ENCODE results near the gene TNFSF12. TPM values are rescaled to one million over a fixed set of nuclear protein-coding genes. Genes with fewer than 3 reads are reported as not detected.

TNFSF12 gene
- total RNA-seq, 1 experiment from 2014 or later = 8.1 TPM

DNA sequence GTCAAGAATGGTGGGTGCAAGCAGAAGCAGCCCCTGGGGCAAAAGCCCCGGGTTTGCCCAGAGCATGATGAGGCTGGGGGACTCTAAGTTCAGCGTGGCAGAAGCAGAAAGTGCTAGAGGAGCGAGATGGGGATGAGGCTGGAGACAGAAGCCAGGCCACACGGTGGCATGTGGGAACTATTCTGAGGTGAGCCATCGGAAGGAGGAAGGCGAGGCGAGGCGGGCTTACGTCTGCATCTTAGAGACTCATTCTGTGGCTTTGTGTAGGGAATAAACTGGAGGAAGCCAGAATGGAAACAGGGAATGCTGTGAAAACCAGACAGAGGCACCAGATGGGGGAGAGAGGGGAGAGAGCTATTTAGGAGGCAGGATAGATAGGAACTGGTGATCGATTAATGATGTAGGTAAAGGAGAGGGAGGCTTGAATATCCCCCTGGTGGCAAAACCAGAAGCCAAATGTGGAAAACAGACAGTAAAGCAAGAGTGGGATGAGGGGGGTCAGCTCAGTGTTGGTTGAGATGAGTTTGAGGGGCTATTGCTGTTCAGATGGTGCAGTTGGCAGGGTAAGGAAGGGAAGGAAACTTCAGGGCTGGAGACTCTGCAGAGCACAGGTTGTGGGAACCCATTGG is 6.6 kb downstream of the TNFSF12 start (continued):
- TF ChIP-seq GRHL2 (CRISPR knock-in tag; IDR thresholded peaks at IDR 0.05; ENCODE audit: insufficient replicate concordance, severe bottlenecking) = no peak
- TF ChIP-seq, protein P1, sequence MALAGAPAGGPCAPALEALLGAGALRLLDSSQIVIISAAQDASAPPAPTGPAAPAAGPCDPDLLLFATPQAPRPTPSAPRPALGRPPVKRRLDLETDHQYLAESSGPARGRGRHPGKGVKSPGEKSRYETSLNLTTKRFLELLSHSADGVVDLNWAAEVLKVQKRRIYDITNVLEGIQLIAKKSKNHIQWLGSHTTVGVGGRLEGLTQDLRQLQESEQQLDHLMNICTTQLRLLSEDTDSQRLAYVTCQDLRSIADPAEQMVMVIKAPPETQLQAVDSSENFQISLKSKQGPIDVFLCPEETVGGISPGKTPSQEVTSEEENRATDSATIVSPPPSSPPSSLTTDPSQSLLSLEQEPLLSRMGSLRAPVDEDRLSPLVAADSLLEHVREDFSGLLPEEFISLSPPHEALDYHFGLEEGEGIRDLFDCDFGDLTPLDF (CRISPR knock-in tag; IDR thresholded peaks at IDR 0.05) = no peak

DNA sequence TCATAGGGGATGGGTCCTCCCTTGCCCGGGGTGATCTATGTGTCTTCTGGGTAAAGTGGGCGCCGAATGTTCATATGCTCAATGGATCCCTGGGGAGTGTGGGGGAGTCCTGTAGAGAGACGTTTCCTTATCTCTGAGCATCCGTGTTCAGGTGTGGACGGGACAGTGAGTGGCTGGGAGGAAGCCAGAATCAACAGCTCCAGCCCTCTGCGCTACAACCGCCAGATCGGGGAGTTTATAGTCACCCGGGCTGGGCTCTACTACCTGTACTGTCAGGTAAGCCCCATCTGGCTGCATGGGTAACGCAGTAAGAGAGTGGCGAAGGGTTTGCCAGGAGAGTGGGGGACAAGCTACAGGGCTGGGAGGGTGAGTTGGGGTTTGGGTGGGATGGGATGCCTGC is 7.8 kb downstream of the TNFSF12 start:
- CTCF ChIA-PET = interaction anchor here (0.6 to 3.3 kb wide), 19 partner anchors 9 to 523 kb away, joined by 3 to 31 read pairs (median 5); partner anchors contain the start of genes FXR2, SOX15, TMEM102 and TNFSF12
- TF ChIP-seq ZSCAN18 (CRISPR knock-in tag; IDR thresholded peaks at IDR 0.05) (no peak), RORB (CRISPR knock-in tag; IDR thresholded peaks at IDR 0.05) (no peak), ZNF138 (CRISPR knock-in tag; conservative IDR thresholded peaks at IDR 0.05) (no peak), AR (CRISPR knock-in tag; IDR thresholded peaks at IDR 0.05) (no peak), ZNF423 (CRISPR knock-in tag; IDR thresholded peaks at IDR 0.05) (no peak), PRDM15 (CRISPR knock-in tag; IDR thresholded peaks at IDR 0.05) (no peak)
- TF ChIP-seq, protein P2, sequence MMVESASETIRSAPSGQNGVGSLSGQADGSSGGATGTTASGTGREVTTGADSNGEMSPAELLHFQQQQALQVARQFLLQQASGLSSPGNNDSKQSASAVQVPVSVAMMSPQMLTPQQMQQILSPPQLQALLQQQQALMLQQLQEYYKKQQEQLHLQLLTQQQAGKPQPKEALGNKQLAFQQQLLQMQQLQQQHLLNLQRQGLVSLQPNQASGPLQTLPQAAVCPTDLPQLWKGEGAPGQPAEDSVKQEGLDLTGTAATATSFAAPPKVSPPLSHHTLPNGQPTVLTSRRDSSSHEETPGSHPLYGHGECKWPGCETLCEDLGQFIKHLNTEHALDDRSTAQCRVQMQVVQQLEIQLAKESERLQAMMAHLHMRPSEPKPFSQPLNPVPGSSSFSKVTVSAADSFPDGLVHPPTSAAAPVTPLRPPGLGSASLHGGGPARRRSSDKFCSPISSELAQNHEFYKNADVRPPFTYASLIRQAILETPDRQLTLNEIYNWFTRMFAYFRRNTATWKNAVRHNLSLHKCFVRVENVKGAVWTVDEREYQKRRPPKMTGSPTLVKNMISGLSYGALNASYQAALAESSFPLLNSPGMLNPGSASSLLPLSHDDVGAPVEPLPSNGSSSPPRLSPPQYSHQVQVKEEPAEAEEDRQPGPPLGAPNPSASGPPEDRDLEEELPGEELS (CRISPR knock-in tag; IDR thresholded peaks at IDR 0.05) = no peak
- TF ChIP-seq, protein P1 (CRISPR knock-in tag; IDR thresholded peaks at IDR 0.05) = no peak
- TF ChIP-seq, protein P3, sequence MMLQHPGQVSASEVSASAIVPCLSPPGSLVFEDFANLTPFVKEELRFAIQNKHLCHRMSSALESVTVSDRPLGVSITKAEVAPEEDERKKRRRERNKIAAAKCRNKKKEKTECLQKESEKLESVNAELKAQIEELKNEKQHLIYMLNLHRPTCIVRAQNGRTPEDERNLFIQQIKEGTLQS (CRISPR knock-in tag; conservative IDR thresholded peaks at IDR 0.05) = no peak
- Mint-ChIP-seq H3K36me3 (no peaks in the 10 kb centered on the region), H3K27ac (0 out of 2 replicates have a peak overlapping the region, but pooled peaks have one; percentile 51), H3K4me3 (no peak overlapping the region), H3K9me3 (no peaks in the 10 kb centered on the region), H3K4me1 (peaks cover 53% of the 10 kb centered on the region), H3K27me3 (ENCODE audit: low read depth) (no peaks in the 10 kb centered on the region; the same call in 1 of the 2 replicates)
- ATAC-seq (no peak), DNase-seq (ENCODE audit: low spot score) (no peak)
- POLR2A ChIA-PET = no interaction called here

All from WTC11 (cell line).